GM21447 (cell line): ENCODE results near the gene PNLDC1.

Experiments
- ATAC-seq: cut with Tn5 transposase; IDR thresholded peaks from one replicate; pipeline ENCODE4 v1.9.1; 2021; ENCODE audit not compliant: unreplicated experiment

The PNLDC1 gene, protein sequence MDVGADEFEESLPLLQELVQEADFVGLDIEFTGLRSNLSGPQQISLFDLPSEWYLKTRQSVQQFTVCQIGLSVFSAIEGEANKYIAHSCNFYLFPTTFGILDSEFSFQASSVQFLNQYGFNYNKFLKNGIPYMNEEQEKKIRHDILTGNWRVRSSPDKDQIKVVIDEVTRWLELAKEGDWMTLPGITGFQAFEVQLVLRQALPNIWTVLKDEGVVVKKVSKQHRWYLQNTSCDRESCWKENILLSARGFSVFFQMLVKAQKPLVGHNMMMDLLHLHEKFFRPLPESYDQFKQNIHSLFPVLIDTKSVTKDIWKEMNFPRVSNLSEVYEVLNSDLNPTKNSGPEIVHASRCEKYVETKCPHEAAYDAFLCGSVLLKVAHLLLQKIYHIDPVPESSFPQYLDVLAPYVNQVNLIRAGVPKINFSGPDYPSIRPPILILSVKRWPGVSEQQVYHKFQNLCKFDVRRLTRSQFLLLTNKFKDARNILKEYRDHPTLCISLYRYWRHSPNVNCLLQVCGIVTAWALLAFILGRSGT

DNA sequence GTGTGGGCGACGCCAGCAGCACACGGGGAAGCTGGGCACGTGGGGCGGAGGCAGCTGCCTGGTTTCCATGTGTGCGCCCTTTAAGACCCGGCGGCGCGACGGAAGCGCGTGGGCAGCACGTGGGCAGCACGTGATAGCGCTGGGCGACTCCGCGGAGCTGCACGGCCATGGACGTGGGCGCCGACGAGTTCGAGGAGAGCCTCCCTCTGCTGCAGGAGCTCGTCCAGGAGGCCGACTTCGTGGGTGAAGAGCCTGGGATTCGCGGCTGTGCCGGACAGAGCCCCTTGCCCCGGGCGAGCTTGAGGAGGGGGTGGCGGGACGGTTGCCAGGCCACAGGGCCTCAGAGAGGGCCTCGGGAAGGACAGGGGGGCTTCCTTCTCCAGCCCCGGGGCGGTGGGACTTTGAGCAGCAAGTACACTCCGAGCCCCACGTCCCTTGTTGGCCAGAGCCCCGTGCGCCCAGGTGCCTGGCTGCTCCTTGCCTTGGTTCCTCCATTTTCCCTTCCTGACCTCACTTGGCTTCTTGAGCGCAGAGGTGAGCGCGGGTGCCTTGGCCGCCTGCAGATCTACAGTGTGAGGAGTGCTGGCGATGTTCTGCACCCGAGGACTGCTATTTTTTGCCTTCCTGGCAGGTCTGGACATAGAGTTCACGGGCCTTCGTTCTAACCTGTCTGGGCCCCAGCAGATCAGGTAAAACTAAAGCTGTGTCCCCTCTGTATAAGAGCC is at the start of gene PNLDC1:
TSS of gene PNLDC1 (plus strand) at position 136 of the 725 bp plus-strand sequence. CDS start at position 168, 32 bp downstream.
- ATAC-seq: no peak

DNA sequence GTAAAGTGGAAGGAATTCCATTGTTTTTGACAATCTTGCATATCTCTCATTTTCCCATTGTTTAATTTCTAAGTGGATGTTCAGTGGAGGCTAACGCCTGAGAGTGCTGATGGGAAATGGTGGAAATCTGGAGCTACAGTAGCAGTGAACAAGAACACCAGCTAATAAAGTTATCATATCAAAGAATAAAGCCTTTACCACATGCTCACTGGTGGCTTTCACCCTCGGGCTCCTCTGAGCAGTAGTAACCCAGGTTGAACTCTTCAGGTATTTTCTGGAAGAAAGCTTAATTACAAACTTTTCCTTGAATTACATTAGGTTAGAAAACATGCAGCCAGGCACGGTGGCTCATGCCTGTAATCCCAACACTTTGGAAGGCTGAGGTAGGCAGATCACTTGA is 48.6 kb upstream of the PNLDC1 start:
- no peak for ATAC-seq

DNA sequence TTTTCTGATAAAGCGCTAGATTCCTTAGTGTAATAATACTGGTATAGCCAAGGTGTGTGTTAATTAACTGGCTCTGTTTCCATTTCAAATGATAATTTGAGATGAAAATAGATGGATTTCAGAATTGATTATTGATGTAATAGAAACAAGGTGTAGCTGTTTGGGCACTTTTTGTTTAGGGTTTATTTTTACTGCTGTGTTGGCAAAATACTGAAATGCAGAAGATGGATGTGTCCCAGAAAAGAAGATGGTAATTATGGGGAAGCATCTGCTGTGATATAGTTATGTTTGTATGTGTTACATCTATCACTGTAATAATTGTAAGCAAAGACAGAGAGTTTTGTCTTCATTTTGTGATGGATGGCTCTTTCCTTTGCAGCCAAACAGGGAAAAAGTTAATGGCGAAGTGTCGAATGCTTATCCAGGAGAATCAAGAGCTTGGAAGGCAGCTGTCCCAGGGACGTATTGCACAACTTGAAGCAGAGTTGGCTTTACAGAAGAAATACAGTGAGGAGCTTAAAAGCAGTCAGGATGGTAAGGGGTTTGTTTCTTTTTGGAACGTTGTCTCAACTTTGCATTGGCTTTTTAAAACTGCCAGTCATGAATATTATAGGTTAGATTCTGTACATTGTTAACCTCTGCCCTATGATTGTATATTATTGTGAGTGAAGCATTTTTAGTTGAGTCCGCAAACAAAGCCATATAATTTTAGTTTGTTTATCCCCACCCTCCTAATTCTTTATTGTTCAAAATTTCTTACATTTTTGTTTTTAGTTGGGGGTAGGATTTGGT is 46.8 kb upstream of the PNLDC1 start:
- no peak for ATAC-seq

DNA sequence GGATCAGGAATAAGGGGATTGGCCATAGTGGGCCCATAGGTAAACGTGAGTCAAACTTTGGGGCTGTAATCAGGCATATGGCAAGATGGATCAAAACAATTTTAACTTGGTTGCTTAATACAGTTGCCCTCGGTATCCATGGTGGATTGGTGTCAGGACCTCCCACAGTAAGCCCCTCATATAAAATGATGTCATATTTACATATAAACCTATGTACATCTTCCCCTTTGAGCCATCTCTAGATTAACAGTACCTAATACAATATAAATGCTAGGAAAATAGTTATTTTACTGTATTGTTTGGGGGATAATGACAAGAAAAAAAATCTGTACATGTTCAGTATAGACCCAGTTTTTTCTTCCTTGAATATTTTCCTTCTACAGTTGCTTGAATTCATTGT is 45.7 kb upstream of the PNLDC1 start:
- ATAC-seq: no peak

DNA sequence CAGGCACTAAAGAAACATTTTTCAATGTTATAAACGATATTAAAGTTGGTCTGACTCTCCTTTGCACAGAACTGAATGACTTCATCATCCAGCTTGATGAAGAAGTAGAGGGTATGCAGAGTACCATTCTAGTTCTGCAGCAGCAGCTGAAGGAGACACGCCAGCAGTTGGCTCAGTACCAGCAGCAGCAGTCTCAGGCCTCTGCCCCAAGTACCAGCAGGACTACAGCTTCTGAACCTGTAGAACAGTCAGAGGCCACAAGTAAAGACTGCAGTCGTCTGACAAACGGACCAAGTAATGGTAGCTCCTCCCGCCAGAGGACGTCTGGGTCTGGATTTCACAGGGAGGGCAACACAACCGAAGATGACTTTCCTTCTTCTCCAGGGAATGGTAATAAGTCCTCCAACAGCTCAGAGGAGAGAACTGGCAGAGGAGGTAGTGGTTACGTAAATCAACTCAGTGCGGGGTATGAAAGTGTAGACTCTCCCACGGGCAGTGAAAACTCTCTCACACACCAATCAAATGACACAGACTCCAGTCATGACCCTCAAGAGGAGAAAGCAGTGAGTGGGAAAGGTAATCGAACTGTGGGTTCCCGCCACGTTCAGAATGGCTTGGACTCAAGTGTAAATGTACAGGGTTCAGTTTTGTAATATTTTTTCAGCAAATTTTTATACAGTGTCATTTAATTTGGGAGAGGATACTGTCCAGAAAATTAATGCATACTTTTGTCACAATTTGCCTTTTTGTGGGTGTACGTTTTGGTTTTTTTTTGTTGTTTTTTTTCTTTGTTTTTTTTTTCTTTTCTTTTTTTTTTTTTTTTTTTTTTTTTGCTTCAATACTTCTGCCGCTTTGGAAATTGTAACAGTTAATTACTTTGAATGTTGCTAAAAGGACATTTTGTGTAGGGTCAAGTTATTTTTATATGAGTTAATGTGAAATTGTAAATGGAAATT is 44.8 kb upstream of the PNLDC1 start:
- ATAC-seq: no peak

DNA sequence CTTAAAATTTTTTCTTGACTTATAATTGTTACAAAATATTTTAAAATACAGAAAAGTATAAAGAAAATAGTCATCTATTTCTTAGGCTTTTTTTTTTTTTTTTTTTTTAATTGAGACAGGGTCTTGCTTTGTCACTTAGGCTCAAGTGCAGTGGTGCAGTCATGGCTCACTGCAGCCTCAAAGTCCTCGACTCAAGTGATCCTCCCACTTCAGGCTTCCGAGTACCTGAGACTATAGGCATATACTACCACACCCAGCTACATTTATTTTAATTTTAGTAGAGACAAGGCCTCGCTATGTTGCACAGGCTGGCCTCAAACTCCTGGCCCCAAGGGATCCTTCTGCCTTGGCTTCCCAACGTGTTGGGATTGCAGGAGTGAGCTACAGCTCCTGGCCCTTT is 43.6 kb upstream of the PNLDC1 start:
- no peak for ATAC-seq

DNA sequence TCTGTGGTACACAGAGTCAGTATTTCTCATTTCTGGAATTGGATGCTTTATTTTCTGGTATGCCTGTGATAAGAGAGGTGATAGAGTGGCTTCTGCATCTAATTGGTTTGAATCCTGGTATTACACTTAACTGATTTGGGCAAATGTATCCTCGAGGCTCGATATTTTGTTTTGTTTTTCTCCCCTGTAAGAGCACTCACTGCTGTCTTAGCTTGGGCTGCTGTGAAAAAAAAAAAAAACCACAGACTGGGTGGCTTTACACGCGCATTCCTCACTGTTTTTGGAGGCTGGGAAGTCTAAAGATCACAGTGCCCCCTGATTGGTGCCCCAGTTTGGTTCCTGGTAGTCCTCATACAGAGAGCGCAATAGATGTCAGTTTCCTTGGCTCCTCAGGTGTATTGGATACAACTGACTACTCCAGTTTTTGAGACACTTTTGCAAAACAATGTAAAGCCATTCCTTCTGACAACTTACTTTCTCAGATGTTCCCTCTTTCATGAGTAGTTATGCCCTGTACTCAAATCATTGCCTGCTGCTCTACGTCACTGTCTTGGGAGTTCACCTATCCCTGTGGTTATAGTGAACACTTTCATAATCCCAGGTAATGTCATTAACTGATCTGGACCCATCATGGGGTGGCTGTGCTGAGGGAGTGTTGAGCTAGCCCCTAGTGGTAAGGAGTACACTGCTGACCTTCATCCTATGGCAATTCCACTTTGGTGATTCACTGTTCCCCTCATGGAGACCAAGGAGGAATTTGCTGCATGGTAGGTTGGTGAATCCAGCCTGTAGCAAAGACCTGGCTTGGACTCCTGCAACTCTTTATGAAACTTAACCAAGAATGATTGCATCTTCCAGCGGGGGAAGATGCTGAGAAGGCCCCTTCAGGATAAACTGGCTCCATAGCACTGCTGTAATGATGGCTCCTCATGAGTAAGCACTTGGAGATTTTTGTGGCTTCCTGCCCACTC is 41.8 kb upstream of the PNLDC1 start:
- ATAC-seq: no peak

DNA sequence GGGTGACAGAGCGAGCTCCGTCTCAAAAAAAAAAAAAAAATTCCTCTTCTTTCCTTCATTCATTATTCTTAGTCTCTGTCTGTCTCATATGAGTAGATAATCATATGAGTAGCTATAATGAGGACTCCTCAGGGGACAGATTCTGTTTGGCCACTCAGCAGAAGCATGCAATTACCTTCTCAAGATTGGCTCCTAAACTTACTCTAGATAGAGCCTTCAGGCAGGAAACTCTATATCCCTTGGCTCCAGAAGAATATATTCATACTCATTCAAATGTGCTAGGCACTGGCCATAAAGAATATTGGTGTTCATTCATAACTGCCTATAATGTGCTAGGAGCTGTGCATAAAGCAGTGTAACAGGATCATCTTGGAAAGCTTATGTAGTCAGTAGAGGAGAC is 40.4 kb upstream of the PNLDC1 start:
- ATAC-seq: no peak

DNA sequence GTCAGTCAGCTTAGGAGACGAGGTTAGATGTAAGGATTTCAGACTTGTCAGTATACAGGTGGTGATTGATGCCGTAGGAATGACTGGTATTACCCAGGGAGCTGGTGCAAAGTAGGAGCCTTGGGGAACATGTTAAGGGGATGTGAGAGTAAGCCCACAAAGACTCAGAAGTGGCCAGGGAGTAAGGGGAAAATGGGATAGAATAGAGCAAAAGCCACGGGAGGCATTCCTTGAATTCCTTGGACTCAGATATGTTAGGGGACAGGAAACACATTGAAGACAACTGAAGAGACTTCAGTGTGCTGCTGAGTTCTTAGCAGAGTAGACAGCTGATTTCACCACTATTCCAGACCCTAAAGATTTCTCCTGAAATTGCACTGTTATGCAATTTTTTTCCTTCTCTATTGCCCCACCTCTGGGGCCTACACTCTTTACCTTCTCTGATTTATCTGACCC is 39.4 kb upstream of the PNLDC1 start:
- ATAC-seq: no peak

DNA sequence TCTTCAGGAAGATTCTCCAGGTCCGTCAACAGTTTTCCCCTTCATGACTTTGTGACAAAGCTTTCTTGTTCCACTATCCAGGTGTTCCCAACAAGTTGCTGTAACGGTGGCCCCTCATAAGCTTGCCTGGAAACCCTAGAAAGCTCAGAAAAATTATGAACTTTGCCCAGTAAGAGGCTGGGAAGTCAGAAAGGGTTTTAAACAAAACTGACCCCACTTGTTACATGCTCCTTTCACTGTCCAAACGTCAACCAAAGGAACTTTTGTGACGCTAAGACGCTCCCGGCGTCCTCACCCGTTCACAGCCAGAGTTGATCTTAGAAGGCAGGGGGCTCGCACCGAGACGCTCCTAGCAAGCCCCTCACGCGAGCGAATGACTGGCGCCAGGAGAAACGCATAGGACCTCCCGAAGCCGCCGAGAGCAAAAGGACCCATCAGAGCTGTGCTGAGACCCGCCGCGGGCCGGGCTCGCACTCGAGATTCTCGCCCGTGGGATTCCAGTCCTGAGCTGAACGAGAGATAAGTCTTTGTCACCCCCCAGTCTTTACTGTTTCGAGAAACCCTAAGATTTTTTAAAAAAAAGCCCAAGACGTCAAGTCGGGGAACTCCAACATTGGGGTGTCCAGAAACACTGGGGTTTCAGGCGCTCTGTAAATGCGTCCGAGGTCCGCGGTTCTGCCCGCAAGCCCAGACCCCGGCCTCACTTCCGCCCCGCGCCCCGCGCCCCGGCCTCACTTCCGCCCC is 38.8 kb upstream of the PNLDC1 start:
- ATAC-seq: no peak

DNA sequence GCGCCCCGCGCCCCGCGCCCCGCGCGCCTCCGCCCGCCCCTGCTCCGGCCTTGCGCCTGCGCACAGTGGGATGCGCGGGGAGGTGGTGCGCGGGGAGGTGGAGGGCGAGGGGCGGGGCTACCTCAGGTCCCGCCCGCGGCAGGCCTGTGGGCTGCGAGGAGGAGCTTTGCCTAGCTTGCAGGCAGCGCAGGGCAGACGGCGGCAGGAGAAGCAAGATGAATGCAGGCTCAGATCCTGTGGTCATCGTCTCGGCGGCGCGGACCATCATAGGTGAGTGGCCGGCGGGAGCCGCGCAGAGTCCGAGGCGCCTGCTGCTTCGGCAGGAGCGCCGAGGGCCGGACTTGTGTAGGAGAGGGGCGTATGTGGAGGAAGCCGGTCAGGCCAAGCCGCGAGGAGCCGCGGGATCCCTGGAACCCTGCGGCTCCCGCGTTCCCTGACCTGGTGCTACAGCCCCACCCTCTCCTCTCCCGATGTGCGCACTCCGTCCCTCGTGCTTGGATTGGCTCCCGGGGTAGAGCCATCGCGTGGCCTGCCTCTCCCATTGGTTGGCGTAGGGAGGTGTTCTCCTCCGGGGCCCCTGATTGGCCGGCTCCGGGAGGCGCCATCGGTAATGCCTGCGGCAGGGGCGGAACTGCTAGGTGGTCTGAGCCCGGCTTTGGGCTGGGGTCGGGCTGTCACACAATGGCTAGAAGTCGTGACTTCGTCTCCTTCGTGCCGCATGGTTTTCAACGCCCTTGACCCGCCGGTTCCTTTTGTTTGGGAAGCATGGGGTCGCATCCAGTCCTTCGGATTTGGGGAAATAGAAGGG is 38.0 kb upstream of the PNLDC1 start, which contains the start of gene ACAT2:
TSS of gene ACAT2 (plus strand) at position 173 of the 808 bp plus-strand sequence. CDS start at position 216, 43 bp downstream.
- peak; percentile 98 for ATAC-seq

DNA sequence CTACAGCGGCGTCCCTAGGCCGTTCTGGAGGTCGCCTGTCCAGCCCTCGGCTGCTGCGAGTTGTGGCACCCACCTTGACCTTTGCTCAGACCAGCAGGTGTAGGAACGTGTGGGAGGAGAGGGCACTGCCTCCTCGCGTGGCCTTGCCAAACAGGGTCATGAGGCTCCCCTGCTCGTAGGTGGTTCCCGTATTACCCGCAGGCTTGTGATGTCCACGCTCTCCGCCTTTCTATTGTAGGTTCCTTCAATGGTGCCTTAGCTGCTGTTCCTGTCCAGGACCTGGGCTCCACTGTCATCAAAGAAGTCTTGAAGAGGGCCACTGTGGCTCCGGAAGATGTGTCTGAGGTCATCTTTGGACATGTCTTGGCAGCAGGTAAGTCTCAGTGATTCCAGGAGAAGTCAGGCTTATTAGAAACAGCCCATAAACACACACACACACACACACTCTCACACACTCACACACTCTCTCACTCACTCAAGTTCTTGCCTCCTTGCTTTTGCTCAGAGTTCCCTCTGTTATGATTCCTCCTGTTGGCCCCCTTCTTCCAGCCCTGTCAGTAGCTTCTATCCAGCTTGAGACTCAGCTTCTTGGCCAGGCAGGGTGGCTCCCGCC is 37.3 kb upstream of the PNLDC1 start:
- peak; percentile 13 for ATAC-seq

DNA sequence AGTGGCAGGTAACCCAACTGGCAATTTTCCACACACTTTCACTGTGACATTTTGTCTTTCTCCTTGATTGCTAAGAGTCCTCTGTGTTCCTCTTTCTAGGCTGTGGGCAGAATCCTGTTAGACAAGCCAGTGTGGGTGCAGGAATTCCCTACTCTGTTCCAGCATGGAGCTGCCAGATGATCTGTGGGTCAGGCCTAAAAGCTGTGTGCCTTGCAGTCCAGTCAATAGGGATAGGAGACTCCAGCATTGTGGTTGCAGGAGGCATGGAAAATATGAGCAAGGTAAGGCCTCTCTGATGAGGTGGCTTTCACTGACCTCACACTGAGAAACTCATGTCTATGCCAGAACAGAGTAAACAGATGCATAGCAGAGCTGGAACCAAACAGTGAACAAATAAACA is 33.2 kb upstream of the PNLDC1 start:
- ATAC-seq: no peak

DNA sequence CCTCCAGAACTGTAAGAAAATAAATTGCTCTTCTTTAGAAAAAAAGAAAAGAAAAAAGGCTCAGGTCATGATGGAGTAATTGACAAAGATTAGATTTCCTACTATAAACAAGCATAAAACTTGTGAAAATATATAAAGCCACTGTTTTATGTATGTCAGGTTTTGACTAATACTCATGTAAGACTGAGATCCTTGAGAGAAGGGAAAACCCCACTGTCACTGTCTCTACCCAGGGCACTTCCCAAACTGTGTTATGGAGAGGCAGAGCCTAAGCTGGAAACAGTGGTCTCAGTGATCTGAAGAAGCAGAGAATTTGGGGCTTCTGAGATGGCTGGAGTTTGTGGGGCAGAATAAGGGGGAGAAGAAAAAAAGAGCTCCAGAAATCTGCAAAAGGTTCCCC is 30.6 kb upstream of the PNLDC1 start:
- ATAC-seq: no peak

DNA sequence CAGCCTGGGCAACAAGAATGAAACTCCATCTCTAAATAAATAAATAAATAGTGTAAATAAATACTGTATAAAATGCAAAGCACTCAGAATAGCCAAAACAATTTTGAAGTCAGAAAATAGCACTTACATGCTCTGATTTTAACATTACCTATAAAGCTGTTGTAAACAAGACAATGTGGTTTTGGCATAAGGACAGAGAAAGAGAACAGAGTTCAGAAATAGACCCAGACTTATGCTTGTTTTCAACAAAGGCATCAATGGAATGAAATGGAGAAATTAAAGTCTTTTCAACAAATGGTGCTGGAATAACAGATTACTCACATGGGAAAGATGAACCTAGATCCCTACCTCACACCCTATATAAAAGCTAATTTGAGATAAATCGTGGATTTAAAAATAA is 27.9 kb upstream of the PNLDC1 start:
- no peak for ATAC-seq

DNA sequence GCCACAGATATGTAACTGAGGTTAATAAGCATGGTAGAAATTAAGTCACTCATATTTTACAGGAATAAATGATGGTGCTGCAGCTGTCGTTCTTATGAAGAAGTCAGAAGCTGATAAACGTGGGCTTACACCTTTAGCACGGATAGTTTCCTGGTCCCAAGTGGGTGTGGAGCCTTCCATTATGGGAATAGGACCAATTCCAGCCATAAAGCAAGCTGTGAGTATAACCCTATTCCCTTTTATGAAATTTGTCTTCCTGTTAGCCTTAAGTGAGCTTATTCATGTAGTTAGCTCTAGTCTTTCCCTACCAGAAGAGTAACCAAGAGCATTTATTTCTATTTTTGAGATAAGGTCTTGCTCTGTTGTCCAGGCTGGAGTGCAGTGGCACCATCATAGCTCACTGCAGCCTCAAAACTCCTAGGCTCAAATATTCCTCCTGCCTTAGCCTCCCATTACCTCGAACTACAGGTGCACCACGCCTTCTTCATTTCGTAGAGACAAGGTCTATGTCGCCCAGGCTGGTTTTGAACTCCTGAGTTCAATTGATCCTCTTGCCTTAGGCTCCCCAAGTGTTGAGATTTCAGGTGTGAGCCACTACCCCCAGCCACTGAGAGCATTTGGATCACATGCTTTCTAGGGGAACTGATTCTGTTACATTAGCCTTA is 22.7 kb upstream of the PNLDC1 start:
- ATAC-seq: no peak
